Measurements from ENCODE around the gene SIAH1.

DNA sequence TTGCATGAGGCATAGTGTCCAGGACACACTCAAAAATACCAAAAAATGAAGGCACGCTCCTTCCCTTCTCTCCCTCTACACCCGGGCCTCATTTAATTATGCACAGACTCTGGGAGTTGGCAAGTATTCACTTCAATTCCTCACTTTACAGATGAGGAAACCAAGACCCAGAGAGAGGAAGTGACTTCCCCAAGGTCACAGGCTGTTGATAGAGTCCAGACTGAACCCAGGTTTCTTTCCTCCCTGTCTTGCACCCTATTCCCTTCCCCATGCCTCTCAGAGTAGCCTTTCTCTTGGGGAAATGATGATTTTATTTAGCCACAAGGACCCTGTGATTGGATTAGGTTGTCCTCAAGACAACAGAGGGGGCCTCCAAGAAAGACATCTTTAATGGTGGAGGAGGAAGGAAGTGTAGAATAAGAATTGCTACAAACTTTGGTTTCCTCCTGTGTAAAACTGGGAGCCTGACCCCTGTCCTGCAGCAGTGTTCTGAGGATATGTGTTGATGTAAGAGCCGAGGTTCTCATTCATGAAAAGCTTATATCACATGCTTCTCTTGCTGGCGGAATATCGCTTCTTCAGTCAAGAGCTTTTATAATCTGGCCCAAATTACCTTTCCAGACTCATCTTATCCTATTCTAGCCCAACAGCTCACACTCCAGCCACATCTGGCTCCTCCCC, 48.8 kb upstream of the SIAH1 start:
- TF ChIP-seq, protein P1, sequence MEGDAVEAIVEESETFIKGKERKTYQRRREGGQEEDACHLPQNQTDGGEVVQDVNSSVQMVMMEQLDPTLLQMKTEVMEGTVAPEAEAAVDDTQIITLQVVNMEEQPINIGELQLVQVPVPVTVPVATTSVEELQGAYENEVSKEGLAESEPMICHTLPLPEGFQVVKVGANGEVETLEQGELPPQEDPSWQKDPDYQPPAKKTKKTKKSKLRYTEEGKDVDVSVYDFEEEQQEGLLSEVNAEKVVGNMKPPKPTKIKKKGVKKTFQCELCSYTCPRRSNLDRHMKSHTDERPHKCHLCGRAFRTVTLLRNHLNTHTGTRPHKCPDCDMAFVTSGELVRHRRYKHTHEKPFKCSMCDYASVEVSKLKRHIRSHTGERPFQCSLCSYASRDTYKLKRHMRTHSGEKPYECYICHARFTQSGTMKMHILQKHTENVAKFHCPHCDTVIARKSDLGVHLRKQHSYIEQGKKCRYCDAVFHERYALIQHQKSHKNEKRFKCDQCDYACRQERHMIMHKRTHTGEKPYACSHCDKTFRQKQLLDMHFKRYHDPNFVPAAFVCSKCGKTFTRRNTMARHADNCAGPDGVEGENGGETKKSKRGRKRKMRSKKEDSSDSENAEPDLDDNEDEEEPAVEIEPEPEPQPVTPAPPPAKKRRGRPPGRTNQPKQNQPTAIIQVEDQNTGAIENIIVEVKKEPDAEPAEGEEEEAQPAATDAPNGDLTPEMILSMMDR (IDR thresholded peaks at IDR 0.05; ENCODE audit: insufficient read depth, low read length, poor library complexity, severe bottlenecking) = no peak
- TF ChIP-seq EZH2phosphoT487 (conservative IDR thresholded peaks at IDR 0.05; ENCODE audit: low read length) = no peak
